HG02610 (cell line): ENCODE measurements around the gene KRT6C.

Source experiments
- ATAC-seq: cut with Tn5 transposase; IDR thresholded peaks from one replicate; pipeline ENCODE4 v1.9.1; 2021; ENCODE audit warnings: mild to moderate bottlenecking, moderate library complexity; ENCODE audit not compliant: unreplicated experiment

Gene KRT6C

GRCh38 chr12:52473768-52474167, at the start of gene KRT6C:
Gene KRT6C, minus strand, starts transcription at chr12:52473805. Its CDS starts 68 bp downstream, at chr12:52473737.
- ATAC-seq = no peak

GRCh38 chr12:52522346-52523011, 48.9 kb upstream of the KRT6C start:
- no peak for ATAC-seq

GRCh38 chr12:52521568-52522266, 48.1 kb upstream of the KRT6C start:
- no peak for ATAC-seq

GRCh38 chr12:52521175-52521567, 47.6 kb upstream of the KRT6C start:
- ATAC-seq = no peak

GRCh38 chr12:52519826-52520662, 46.4 kb upstream of the KRT6C start, which contains the start of gene KRT5:
Gene KRT5, minus strand, starts transcription at chr12:52520394. Its CDS starts 98 bp downstream, at chr12:52520296.
- ATAC-seq = no peak

GRCh38 chr12:52519387-52519703, 45.7 kb upstream of the KRT6C start:
- no peak for ATAC-seq

GRCh38 chr12:52518574-52519386, 45.2 kb upstream of the KRT6C start:
- no peak for ATAC-seq

GRCh38 chr12:52517888-52518287, 44.3 kb upstream of the KRT6C start:
- ATAC-seq = no peak

GRCh38 chr12:52517005-52517835, 43.6 kb upstream of the KRT6C start:
- no peak for ATAC-seq

- no peak for ATAC-seq
These were observed 42.6 kb upstream of the KRT6C start for GRCh38 chr12:52515927-52516831.

GRCh38 chr12:52515319-52515646, 41.7 kb upstream of the KRT6C start:
- no peak for ATAC-seq

- no peak for ATAC-seq
These were observed 41.1 kb upstream of the KRT6C start for GRCh38 chr12:52514471-52515318.

GRCh38 chr12:52513736-52514135, 40.1 kb upstream of the KRT6C start:
- no peak for ATAC-seq

GRCh38 chr12:52508211-52508610, 34.6 kb upstream of the KRT6C start:
- ATAC-seq = no peak

GRCh38 chr12:52506858-52507715, 33.5 kb upstream of the KRT6C start:
- ATAC-seq = no peak

- ATAC-seq = no peak
These were observed 29.3 kb upstream of the KRT6C start for GRCh38 chr12:52502877-52503276.

- ATAC-seq = no peak
These were observed 27.9 kb upstream of the KRT6C start for GRCh38 chr12:52501490-52501889.
